ENCODE data around the gene SPRED3.

GRCh38 chr19:38385804-38386257 is 2.7 kb upstream of the SPRED3 start:
- TF ChIP-seq, protein P1, sequence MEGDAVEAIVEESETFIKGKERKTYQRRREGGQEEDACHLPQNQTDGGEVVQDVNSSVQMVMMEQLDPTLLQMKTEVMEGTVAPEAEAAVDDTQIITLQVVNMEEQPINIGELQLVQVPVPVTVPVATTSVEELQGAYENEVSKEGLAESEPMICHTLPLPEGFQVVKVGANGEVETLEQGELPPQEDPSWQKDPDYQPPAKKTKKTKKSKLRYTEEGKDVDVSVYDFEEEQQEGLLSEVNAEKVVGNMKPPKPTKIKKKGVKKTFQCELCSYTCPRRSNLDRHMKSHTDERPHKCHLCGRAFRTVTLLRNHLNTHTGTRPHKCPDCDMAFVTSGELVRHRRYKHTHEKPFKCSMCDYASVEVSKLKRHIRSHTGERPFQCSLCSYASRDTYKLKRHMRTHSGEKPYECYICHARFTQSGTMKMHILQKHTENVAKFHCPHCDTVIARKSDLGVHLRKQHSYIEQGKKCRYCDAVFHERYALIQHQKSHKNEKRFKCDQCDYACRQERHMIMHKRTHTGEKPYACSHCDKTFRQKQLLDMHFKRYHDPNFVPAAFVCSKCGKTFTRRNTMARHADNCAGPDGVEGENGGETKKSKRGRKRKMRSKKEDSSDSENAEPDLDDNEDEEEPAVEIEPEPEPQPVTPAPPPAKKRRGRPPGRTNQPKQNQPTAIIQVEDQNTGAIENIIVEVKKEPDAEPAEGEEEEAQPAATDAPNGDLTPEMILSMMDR (conservative IDR thresholded peaks at IDR 0.05 in 1 of 2, IDR thresholded peaks at IDR 0.05 in 1 of 2; ENCODE audit: extremely low read depth in 1 of 2, insufficient read depth in 1 of 2, low read depth in 1 of 2, low read length in 2 of 2), result no peak
- no peak for TF ChIP-seq EZH2 (IDR thresholded peaks at IDR 0.05; ENCODE audit: borderline replicate concordance, low read length)

Data from mammary epithelial cell (primary cell).